HG03097 (cell line): ENCODE measurements around the gene DEFB112.

Source experiments
- ATAC-seq: cut with Tn5 transposase; IDR thresholded peaks from one replicate; pipeline ENCODE4 v1.9.1; 2021; ENCODE audit not compliant: unreplicated experiment, low FRiP score

The DEFB112 gene

GRCh38 chr6:50049829-50050228 lies at the start of gene DEFB112:
Gene DEFB112 (minus strand): TSS chr6:50049929. CDS start chr6:50049869, 60 bp downstream.
- no peak for ATAC-seq

- ATAC-seq: no peak
These were observed 48.9 kb upstream of the DEFB112 start for GRCh38 chr6:50098641-50098993.

GRCh38 chr6:50097966-50098640 lies 48.4 kb upstream of the DEFB112 start:
- no peak for ATAC-seq

- no peak for ATAC-seq
These were observed 46.6 kb upstream of the DEFB112 start for GRCh38 chr6:50096296-50096695.

GRCh38 chr6:50093938-50094272 lies 44.2 kb upstream of the DEFB112 start:
- ATAC-seq: no peak

GRCh38 chr6:50093116-50093937 lies 43.6 kb upstream of the DEFB112 start:
- ATAC-seq: no peak

- no peak for ATAC-seq
These were observed 41.9 kb upstream of the DEFB112 start for GRCh38 chr6:50091641-50092040.

GRCh38 chr6:50089911-50090310 lies 40.2 kb upstream of the DEFB112 start:
- ATAC-seq: no peak

GRCh38 chr6:50087231-50087954 lies 37.7 kb upstream of the DEFB112 start:
- no peak for ATAC-seq

- ATAC-seq: no peak
These were observed 27.7 kb upstream of the DEFB112 start for GRCh38 chr6:50077385-50077784.

- no peak for ATAC-seq
These were observed 26.7 kb upstream of the DEFB112 start for GRCh38 chr6:50076431-50076830.

GRCh38 chr6:50071921-50072320 lies 22.2 kb upstream of the DEFB112 start:
- ATAC-seq: no peak

GRCh38 chr6:50070101-50070500 lies 20.4 kb upstream of the DEFB112 start:
- no peak for ATAC-seq

- no peak for ATAC-seq
These were observed 12.3 kb upstream of the DEFB112 start for GRCh38 chr6:50062051-50062450.

GRCh38 chr6:50056242-50056641 lies 6.5 kb upstream of the DEFB112 start:
- no peak for ATAC-seq

- ATAC-seq: no peak
These were observed 2.7 kb downstream of the DEFB112 start for GRCh38 chr6:50047026-50047425.

- no peak for ATAC-seq
These were observed 18.8 kb downstream of the DEFB112 start for GRCh38 chr6:50030777-50031562.

GRCh38 chr6:50030350-50030749 lies 19.4 kb downstream of the DEFB112 start:
- no peak for ATAC-seq

- ATAC-seq: no peak
These were observed 24.5 kb downstream of the DEFB112 start for GRCh38 chr6:50025258-50025657.

GRCh38 chr6:50021894-50022293 lies 27.8 kb downstream of the DEFB112 start, which contains the start of gene DEFB110:
Gene DEFB110 (minus strand): TSS chr6:50021994. CDS start chr6:50021935, 59 bp downstream.
- ATAC-seq: no peak

- no peak for ATAC-seq
These were observed 41.9 kb downstream of the DEFB112 start for GRCh38 chr6:50007819-50008218.
